ENCODE measurements around the gene KCNQ2.

GRCh38 chr20:63481503-63481902, 9.0 kb upstream of the KCNQ2 start:
- TF ChIP-seq RAD21 (IDR thresholded peaks at IDR 0.05) = no peak
- TF ChIP-seq CTCF (IDR thresholded peaks at IDR 0.05; ENCODE audit: low read depth, low read length, missing input control) = no peak
- TF ChIP-seq SP1 (IDR thresholded peaks at IDR 0.05) = no peak
- no peak for TF ChIP-seq MAX (IDR thresholded peaks at IDR 0.05)
